Lung (tissue), 12 donors: ENCODE measurements around the gene ACADL. TPM values are rescaled to one million over a fixed set of nuclear protein-coding genes. Genes with fewer than 3 reads are reported as not detected.

Experiments
- ATAC-seq: fragments of 200-7000 bp; cut with Tn5 transposase; one replicate; pipeline ENCODE4 v1.9.1; 2020; ENCODE audit warnings: moderate number of reproducible peaks; ENCODE audit not compliant: insufficient read depth, low FRiP score
- DNase-seq, 3 donors: peaks; one replicate each; pipeline ENCODE4 v3.0.0-alpha.2; 2013 to 2017
- H3K27ac ChIP-seq, 2 donors: one replicate each; pipeline ENCODE4 v1.5.1; 2013; ENCODE audit warnings: mild to moderate bottlenecking in 2 of 2, moderate library complexity in 2 of 2, control low read depth in 1 of 2, inconsistent platforms in 1 of 2, low read depth in 1 of 2, low read length in 1 of 2
- H3K27me3 ChIP-seq, 3 donors: one replicate each; pipeline ENCODE4 v1.5.1; 2013; ENCODE audit warnings: low read length in 2 of 3; ENCODE audit not compliant: control insufficient read depth in 3 of 3, insufficient read depth in 3 of 3
- H3K36me3 ChIP-seq, 4 donors: one replicate each; pipeline ENCODE4 v1.5.1; 2013; ENCODE audit warnings: low read length in 4 of 4, mild to moderate bottlenecking in 1 of 4, moderate library complexity in 1 of 4; ENCODE audit not compliant: control insufficient read depth in 4 of 4, insufficient read depth in 4 of 4
- H3K4me1 ChIP-seq, 5 donors: one replicate each; pipeline ENCODE4 v1.5.1; 2013; ENCODE audit warnings: low read length in 5 of 5, mild to moderate bottlenecking in 2 of 5, moderate library complexity in 1 of 5; ENCODE audit not compliant: control insufficient read depth in 5 of 5, insufficient read depth in 5 of 5
- H3K4me3 ChIP-seq: one replicate; pipeline ENCODE4 v1.5.1; 2013; ENCODE audit warnings: mild to moderate bottlenecking, control low read depth, moderate library complexity
- H3K9ac ChIP-seq, 2 donors: one replicate each; pipeline ENCODE4 v1.5.1; 2013; ENCODE audit warnings: low read length in 2 of 2, control low read depth in 1 of 2; ENCODE audit not compliant: insufficient read depth in 1 of 2
- H3K9me3 ChIP-seq, 4 donors: one replicate each; pipeline ENCODE4 v1.5.1; 2013; ENCODE audit warnings: low read length in 3 of 4, mild to moderate bottlenecking in 1 of 4, moderate library complexity in 1 of 4; ENCODE audit not compliant: control insufficient read depth in 4 of 4, insufficient read depth in 3 of 4
- WGBS, 2 donors: extraction: QIAGEN DNeasy Blood & Tissue Kit; methylation state at CpG; one replicate each; pipeline ENCODE4 v1.1.7; 2013; 5-methylcytosine and 5-hydroxymethylcytosine counted together
- polyA plus RNA-seq, 2 donors: library from polyadenylated mRNA; stranded (reverse); fragments of 200-250 nt; gene quantifications; one replicate each; pipeline ENCODE4 v1.2.1, GENCODE V29; 2013
- total RNA-seq, 2 donors: library from RNA; depleted of rRNA in 1 of 2; stranded (reverse); fragments of >200 nt in 1 of 2; gene quantifications; one replicate each; pipeline ENCODE4 v1.2.1, GENCODE V29; 2014 to 2021
- TF ChIP-seq, protein P1 (sequence below): IDR thresholded peaks from 2 replicates; pipeline ENCODE4 v1.5.1; 2012; ENCODE audit warnings: mild to moderate bottlenecking; ENCODE audit errors: control extremely low read depth, extremely low read depth
- donor health status: control.
- donor health status: control.
- donor health status: Bipolar disorder and iron deficiency.
- donor health status: healthy.
- donor health status: DM: yes; HTN: yes; CAD: no.

ACADL gene
- total and polyA plus RNA-seq, 4 donors: 7.9 to 43.6 (median 31.2) TPM

DNA sequence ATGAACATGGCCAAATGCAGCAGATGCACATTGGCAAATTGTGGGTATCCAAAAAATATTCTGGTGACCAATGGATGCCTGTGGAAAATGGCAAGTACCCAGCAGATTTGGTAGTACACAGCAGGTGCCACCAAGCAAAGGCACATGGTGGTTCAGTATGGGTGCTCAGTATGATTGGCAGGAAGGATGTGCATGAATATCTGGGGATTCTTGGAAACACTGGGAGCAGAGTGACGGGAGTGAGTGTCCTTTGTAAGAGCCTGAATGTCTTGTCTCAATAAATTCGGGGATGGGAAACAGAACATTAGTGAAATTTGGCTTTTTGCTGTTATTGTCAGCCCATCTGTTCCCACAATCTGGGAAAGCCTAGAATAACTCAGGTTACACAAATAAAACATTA is 36.8 kb upstream of the ACADL start:
- Histone ChIP-seq H3K9me3 (peaks cover 0 to 2% (median 0%) of the 10 kb centered on the region in 4 donors), H3K27me3 (no peaks in the 10 kb centered on the region), H3K4me1 (no peaks in the 10 kb centered on the region), H3K9ac (no peak overlapping the region), H3K4me3 (no peak overlapping the region), H3K27ac (no peak overlapping the region), H3K36me3 (no peaks in the 10 kb centered on the region)
- 75 to 85% methylated on average over 2 of the region's 2 CpGs for WGBS, 2 donors
- TF ChIP-seq, protein P1, sequence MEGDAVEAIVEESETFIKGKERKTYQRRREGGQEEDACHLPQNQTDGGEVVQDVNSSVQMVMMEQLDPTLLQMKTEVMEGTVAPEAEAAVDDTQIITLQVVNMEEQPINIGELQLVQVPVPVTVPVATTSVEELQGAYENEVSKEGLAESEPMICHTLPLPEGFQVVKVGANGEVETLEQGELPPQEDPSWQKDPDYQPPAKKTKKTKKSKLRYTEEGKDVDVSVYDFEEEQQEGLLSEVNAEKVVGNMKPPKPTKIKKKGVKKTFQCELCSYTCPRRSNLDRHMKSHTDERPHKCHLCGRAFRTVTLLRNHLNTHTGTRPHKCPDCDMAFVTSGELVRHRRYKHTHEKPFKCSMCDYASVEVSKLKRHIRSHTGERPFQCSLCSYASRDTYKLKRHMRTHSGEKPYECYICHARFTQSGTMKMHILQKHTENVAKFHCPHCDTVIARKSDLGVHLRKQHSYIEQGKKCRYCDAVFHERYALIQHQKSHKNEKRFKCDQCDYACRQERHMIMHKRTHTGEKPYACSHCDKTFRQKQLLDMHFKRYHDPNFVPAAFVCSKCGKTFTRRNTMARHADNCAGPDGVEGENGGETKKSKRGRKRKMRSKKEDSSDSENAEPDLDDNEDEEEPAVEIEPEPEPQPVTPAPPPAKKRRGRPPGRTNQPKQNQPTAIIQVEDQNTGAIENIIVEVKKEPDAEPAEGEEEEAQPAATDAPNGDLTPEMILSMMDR: no peak
- ATAC-seq (no peak), DNase-seq (no peak)

DNA sequence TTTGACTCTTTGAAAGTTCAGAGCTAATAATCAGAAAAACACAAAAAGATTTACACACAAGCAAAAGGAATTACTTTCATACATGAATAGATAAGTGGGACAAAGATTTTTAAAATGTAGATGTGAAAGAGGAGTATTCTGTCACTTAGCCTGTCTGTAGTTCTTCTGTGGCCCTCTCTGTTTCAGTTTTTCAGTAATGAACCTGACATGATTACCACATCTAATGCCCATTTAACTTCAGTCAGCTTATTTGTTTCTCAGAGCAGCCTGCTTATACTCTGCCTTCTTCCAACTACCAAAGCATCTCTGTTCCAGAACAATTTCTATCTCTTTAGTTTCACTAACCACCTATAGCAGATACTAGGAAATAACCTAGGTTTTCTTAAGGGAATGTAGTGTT is 34.4 kb upstream of the ACADL start:
- TF ChIP-seq, protein P1: no peak
- H3K36me3 ChIP-seq: no peaks in the 10 kb centered on the region
- no peak for ATAC-seq

DNA sequence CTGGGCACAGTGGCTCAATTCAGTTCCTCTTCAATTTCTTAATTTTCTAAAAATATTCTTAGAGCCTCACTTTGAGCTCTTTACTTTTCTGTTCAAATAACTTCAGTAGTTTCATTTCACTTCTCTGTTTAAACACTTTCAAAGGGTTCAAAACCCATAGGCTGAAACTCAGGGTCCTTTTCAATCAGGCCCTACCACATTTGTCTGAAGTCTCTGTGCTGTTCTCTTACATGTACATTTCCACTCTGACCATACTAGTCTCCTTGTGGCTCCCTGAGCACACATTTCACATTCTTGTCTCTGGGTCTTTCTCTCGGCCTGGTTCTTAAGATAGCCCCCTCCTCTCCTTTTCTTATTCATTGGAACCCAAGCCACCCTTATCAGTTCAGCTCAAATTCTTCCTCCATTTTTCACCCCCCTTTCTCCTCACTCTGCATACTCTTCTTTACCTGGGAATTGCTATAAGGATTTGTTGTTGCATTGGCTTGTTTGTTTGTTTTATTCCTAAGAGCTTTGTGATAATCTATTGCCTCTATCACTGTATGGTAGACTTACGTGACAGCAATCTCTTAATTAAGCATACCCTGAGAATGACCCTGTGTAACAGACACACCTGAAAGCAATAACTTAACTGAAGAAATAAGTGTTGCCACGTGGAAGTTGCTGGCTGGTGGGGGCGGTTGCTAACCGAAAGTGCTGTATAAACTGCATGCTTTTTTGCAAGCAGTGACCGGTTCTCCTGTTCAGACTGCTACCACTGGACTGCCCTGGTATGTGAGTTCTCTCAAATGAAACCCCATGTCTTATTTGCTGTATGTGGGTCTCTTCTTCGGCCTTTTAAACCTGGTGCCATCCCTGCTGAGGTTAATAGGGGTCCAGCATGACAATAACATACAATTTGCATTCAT is 27.7 kb upstream of the ACADL start:
- Histone ChIP-seq H3K4me3 (no peak overlapping the region), H3K4me1 (no peaks in the 10 kb centered on the region), H3K36me3 (no peaks in the 10 kb centered on the region), H3K27me3 (no peaks in the 10 kb centered on the region), H3K27ac (peak overlapping the region in 1 of 2 donors; percentile 75), H3K9ac (no peak overlapping the region), H3K9me3 (no peaks in the 10 kb centered on the region)
- TF ChIP-seq, protein P1: no peak
- WGBS, 2 donors: 57 to 70% methylated on average over 7 of the region's 7 CpGs
- ATAC-seq (peak; percentile 37), DNase-seq (peak; percentile 22 to 55 (median 41))

More for the DNA sequence above, 34.4 kb upstream of the ACADL start:
- Histone ChIP-seq H3K9ac (no peak overlapping the region), H3K27ac (no peak overlapping the region), H3K4me1 (no peaks in the 10 kb centered on the region), H3K9me3 (peaks cover 0 to 2% (median 0%) of the 10 kb centered on the region in 4 donors), H3K27me3 (no peaks in the 10 kb centered on the region), H3K4me3 (no peak overlapping the region)
- no peak for DNase-seq
